ENCODE results near the gene LHX1.

LHX1 gene

DNA sequence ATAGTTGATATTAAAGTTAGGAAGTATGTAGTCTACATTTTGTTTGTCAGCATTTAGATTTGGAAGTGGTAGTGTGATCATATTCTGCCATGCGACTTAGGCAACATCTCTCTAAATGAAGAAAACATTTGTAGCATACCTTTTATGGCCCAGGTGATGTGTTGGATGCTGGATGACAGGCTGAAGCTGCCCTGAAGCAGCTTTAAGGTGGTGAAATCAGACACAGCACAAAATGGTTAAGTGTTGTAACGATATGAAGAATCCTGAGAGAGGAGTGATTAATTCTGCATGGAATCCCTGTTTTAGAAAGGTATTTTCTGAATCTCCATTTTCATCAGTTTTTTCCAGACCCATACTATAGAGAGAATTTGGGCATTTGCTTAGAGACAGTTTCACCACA, 39.8 kb downstream of the LHX1 start:
- H3K9me3 ChIP-seq (ENCODE audit: severe bottlenecking), result no peaks in the 10 kb centered on the region
- TF ChIP-seq, protein P1, sequence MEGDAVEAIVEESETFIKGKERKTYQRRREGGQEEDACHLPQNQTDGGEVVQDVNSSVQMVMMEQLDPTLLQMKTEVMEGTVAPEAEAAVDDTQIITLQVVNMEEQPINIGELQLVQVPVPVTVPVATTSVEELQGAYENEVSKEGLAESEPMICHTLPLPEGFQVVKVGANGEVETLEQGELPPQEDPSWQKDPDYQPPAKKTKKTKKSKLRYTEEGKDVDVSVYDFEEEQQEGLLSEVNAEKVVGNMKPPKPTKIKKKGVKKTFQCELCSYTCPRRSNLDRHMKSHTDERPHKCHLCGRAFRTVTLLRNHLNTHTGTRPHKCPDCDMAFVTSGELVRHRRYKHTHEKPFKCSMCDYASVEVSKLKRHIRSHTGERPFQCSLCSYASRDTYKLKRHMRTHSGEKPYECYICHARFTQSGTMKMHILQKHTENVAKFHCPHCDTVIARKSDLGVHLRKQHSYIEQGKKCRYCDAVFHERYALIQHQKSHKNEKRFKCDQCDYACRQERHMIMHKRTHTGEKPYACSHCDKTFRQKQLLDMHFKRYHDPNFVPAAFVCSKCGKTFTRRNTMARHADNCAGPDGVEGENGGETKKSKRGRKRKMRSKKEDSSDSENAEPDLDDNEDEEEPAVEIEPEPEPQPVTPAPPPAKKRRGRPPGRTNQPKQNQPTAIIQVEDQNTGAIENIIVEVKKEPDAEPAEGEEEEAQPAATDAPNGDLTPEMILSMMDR (IDR thresholded peaks at IDR 0.05; ENCODE audit: low read depth, low read length), result no peak
- H3K36me3 ChIP-seq, result no peaks in the 10 kb centered on the region
- H3K27me3 ChIP-seq (ENCODE audit: insufficient read depth, low read depth, severe bottlenecking), result no peaks in the 10 kb centered on the region
- DNase-seq, result no peak
- no peak overlapping the region for H3K4me3 ChIP-seq (ENCODE audit: low read depth, low read length)
- no peak overlapping the region for H3K27ac ChIP-seq

DNA sequence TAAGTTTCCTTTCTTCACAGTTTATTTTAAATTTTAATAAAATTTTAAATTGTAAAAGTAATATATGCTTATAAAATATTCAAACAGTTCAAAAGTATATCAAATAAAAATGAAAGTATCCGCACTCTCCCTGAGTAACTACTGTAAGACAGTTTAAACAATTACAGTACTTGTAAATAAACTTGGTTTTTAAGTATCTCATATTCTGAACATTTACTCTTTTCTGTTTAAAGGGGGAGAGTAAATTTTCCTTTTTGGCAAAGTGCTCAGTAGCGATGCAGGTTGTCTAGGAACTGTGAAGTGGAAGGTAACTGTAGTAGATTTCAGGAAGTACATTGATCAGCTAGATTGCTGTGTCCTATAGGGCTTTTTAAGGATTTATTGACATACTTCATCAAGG, 40.3 kb downstream of the LHX1 start:
- Histone ChIP-seq H3K27ac (no peak overlapping the region), H3K4me3 (ENCODE audit: low read depth, low read length) (no peak overlapping the region), H3K36me3 (no peaks in the 10 kb centered on the region), H3K9me3 (ENCODE audit: severe bottlenecking) (peaks cover under 1% of the 10 kb centered on the region), H3K27me3 (ENCODE audit: insufficient read depth, low read depth, severe bottlenecking) (no peaks in the 10 kb centered on the region)
- no peak for DNase-seq
- TF ChIP-seq, protein P1 (IDR thresholded peaks at IDR 0.05; ENCODE audit: low read depth, low read length), result no peak

DNA sequence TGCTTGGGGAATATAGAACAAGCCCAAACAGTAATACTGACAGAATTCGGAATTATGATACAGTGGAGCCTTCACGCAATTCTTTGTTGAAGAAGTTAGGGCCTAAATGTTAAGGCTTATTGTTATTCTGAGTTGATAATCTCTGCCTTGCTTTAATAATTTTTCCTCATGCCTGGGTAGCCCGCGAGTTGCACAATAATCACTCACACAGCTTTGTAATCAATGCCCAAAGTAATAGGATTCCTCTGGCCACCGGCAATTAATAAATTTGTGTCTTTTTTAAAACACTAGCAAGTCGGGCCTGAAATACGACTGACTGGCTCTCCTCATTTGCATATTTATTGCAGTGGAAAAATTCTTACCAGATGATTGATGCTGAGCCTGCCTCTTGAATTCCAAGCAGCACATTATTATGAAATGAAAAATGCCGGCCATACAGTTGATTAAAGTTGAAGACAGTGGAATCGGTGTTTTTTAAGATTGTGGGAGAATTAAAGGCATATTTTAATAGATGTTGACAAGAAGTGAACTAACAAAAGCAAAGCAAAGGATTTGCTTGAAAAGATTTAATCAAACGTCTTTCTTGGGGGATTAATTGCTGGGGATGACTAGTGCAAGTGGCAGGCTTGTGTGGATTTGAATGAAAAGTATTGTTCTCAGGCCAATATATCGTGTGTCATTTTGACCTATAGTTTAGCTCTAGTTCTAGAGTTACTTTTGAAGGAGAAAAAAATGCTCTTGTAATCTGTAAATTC, 41.7 kb downstream of the LHX1 start:
- Histone ChIP-seq H3K27ac (peak overlapping the region; percentile 64), H3K36me3 (no peaks in the 10 kb centered on the region), H3K27me3 (ENCODE audit: insufficient read depth, low read depth, severe bottlenecking) (no peaks in the 10 kb centered on the region), H3K4me3 (ENCODE audit: low read depth, low read length) (no peak overlapping the region), H3K9me3 (ENCODE audit: severe bottlenecking) (peaks cover 5% of the 10 kb centered on the region)
- DNase-seq, result no peak
- TF ChIP-seq, protein P1 (IDR thresholded peaks at IDR 0.05; ENCODE audit: low read depth, low read length), result no peak

GRCh38 chr17:36979565-36979941, 42.3 kb downstream of the LHX1 start:
- Histone ChIP-seq H3K27ac (peak overlapping the region; percentile 64), H3K27me3 (ENCODE audit: insufficient read depth, low read depth, severe bottlenecking) (no peaks in the 10 kb centered on the region), H3K4me3 (ENCODE audit: low read depth, low read length) (no peak overlapping the region), H3K36me3 (no peaks in the 10 kb centered on the region), H3K9me3 (ENCODE audit: severe bottlenecking) (peaks cover 5% of the 10 kb centered on the region)
- DNase-seq, result no peak
- TF ChIP-seq, protein P1 (IDR thresholded peaks at IDR 0.05; ENCODE audit: low read depth, low read length), result no peak

DNA sequence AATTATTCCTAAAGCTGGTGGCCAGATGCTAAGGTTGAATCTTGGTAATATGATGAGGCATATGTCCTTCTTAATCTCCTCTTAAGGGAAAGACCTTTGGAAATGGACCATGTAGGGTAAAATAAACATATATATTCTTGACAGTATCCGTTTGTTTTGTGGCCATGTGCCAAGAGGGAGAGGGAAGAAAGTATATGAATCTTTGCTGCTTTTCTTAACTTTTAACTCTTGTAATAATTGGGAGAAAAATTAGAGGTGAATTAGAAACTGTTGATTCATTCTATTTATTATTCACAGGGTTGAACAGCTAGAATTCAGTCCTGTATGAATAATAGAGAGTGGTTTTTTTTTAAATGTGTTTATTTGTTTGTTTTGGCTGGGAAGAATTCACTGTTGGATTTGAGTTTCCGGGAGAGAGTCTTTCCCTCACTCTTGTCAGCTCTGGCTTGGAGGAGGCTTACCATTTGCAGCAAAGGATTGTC, 43.0 kb downstream of the LHX1 start:
- H3K27ac ChIP-seq, result peak overlapping the region; percentile 64
- DNase-seq, result peak; percentile 15
- TF ChIP-seq, protein P1 (IDR thresholded peaks at IDR 0.05; ENCODE audit: low read depth, low read length), result no peak

DNA sequence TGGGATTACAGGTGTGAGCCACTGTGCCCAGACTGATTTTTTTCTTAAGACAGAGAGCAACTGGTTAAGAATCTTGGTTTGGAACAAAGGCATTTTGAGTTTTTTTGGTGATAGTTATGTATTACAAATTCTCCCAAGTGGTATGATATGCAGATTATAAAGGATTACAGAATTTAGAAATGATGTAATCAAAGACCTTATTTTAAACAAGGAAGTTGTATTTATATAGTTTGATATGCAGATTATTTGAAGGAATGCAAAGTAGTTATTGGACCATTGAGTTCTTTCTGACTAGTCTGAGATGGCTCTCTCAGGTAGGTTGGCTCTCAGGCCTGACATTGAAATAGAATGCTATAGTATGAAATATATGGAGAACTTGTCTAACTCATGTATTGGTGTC, 46.3 kb downstream of the LHX1 start:
- H3K4me3 ChIP-seq (ENCODE audit: low read depth, low read length), result no peak overlapping the region
- H3K27me3 ChIP-seq (ENCODE audit: insufficient read depth, low read depth, severe bottlenecking), result no peaks in the 10 kb centered on the region
- TF ChIP-seq, protein P1 (IDR thresholded peaks at IDR 0.05; ENCODE audit: low read depth, low read length), result no peak
- no peak overlapping the region for H3K27ac ChIP-seq
- H3K9me3 ChIP-seq (ENCODE audit: severe bottlenecking), result peaks cover 5% of the 10 kb centered on the region
- no peak for DNase-seq
- H3K36me3 ChIP-seq, result peaks cover 7% of the 10 kb centered on the region

More for the DNA sequence above, 43.0 kb downstream of the LHX1 start:
- H3K36me3 ChIP-seq, result no peaks in the 10 kb centered on the region
- H3K4me3 ChIP-seq (ENCODE audit: low read depth, low read length), result peak overlapping the region; percentile 19; the same call in 1 of the 2 replicates
- peaks cover 5% of the 10 kb centered on the region for H3K9me3 ChIP-seq (ENCODE audit: severe bottlenecking)
- H3K27me3 ChIP-seq (ENCODE audit: insufficient read depth, low read depth, severe bottlenecking), result no peaks in the 10 kb centered on the region

Data from WERI-Rb-1 (cell line).